Thoracic aorta (tissue), 2 donors: ENCODE measurements around the gene ORC4. TPM values are rescaled to one million over a fixed set of nuclear protein-coding genes. Genes with fewer than 3 reads are reported as not detected.

Source experiments
- ATAC-seq: fragments of 150-250 bp; one replicate; pipeline ENCODE4 v1.8.0; 2017; ENCODE audit warnings: low read depth; ENCODE audit not compliant: insufficient number of reproducible peaks, low FRiP score
- DNase-seq: peaks from one replicate; pipeline ENCODE4 v3.0.0-alpha.2; 2020; ENCODE audit warnings: low spot score
- H3K27ac ChIP-seq, 2 donors: fragments of 200-600 bp; sonication (generic); 1 replicate in 1 of 2; 2 replicates in 1 of 2; pipeline ENCODE4 v1.5.1; 2016; ENCODE audit warnings: mild to moderate bottlenecking in 2 of 2, moderate library complexity in 2 of 2
- H3K27me3 ChIP-seq: fragments of 200-600 bp; sonication (generic); replicated peaks from 2 replicates; pipeline ENCODE4 v1.6.0; 2016; ENCODE audit warnings: mild to moderate bottlenecking; ENCODE audit not compliant: insufficient read depth
- H3K36me3 ChIP-seq: fragments of 200-600 bp; sonication (generic); one replicate; pipeline ENCODE4 v1.5.1; 2016
- H3K4me1 ChIP-seq, 2 donors: fragments of 200-600 bp; sonication (generic); 1 replicate in 1 of 2; 2 replicates in 1 of 2; pipeline versions ENCODE4 v1.5.1 to v1.6.0; 2016; ENCODE audit warnings: low read depth in 2 of 2, mild to moderate bottlenecking in 1 of 2; ENCODE audit not compliant: control insufficient read depth in 1 of 2
- H3K4me3 ChIP-seq: fragments of 200-600 bp; sonication (generic); 2 replicates; pipeline ENCODE4 v1.5.1; 2016; ENCODE audit warnings: mild to moderate bottlenecking
- H3K9me3 ChIP-seq: fragments of 200-600 bp; sonication (generic); 2 replicates; pipeline ENCODE4 v1.5.1; 2016
- CTCF ChIP-seq: fragments of 200-600 bp; sonication (generic); IDR thresholded peaks from one replicate; pipeline ENCODE4 v1.5.1; 2019; ENCODE audit warnings: antibody characterized with exemption
- total RNA-seq, 2 donors: library from RNA; depleted of rRNA; stranded (reverse); fragments of >200 nt; gene quantifications; one replicate each; pipeline versions ENCODE4 v1.1.0 to v1.2.3, GENCODE V29; 2016

Gene ORC4
- total RNA-seq, 2 donors from 2014 or later = 12.2 to 57.9 TPM

- no peaks in the 10 kb centered on the region for H3K36me3 ChIP-seq
- ATAC-seq (no peak), DNase-seq (no peak)
- H3K4me3 ChIP-seq = no peak overlapping the region
- H3K27me3 ChIP-seq = no peaks in the 10 kb centered on the region
- no peak for TF ChIP-seq CTCF
- H3K27ac ChIP-seq = no peak overlapping the region
- no peaks in the 10 kb centered on the region for H3K9me3 ChIP-seq
- no peaks in the 10 kb centered on the region for H3K4me1 ChIP-seq
Observed at GRCh38 chr2:148042219-148042618, 21.7 kb upstream of the ORC4 start.

DNA sequence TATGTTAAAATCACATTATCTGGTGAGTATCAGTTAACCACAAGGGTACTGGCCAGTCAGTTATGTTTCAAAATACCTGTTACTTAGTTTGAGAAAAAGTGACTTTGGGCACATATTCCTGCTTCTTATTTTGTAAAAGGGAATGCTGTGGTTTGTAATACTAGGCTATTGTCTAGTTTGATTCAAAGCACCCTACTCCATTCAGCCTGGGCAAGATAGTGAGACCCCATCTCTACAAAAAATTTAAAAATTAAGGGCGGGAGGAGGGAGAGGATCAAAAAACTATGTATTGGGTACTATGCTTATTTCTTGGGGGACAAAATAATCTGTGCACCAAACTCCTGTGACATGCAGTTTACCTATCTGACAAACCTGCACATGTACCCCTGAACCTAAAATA lies 19.2 kb upstream of the ORC4 start:
- H3K27me3 ChIP-seq = no peaks in the 10 kb centered on the region
- DNase-seq (no peak), ATAC-seq (no peak)
- H3K36me3 ChIP-seq = no peaks in the 10 kb centered on the region
- no peak overlapping the region for H3K4me3 ChIP-seq
- no peak for TF ChIP-seq CTCF
- no peak overlapping the region for H3K27ac ChIP-seq
- H3K4me1 ChIP-seq = no peaks in the 10 kb centered on the region
- H3K9me3 ChIP-seq = no peaks in the 10 kb centered on the region

GRCh38 chr2:148032215-148032614 lies 11.7 kb upstream of the ORC4 start:
- H3K4me1 ChIP-seq = no peaks in the 10 kb centered on the region
- H3K4me3 ChIP-seq = no peak overlapping the region
- no peaks in the 10 kb centered on the region for H3K27me3 ChIP-seq
- H3K9me3 ChIP-seq = no peaks in the 10 kb centered on the region
- H3K27ac ChIP-seq = no peak overlapping the region
- TF ChIP-seq CTCF = no peak
- H3K36me3 ChIP-seq = no peaks in the 10 kb centered on the region
- DNase-seq (no peak), ATAC-seq (no peak)

DNA sequence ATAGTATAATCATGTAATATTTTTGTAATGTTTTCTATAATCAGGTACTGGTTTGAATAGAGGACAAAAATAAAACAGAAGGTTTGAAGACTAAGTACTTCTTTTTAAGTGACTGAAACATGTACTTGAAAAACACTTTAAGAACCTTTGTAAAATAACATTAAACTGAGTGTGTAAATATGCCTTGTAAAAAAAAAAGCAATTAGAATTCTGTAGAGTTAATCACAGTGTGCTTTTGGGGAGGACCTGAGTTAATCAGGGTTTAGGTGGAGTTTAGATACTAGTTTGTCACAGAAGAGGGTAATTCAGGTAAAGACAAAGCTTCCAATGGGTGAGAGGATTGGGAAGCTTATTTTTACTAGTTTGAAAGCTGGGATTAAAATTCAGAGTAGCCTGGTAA lies 10.6 kb upstream of the ORC4 start:
- no peaks in the 10 kb centered on the region for H3K27me3 ChIP-seq
- no peaks in the 10 kb centered on the region for H3K9me3 ChIP-seq
- ATAC-seq = no peak
- no peak for DNase-seq
- no peak overlapping the region for H3K27ac ChIP-seq
- H3K36me3 ChIP-seq = no peaks in the 10 kb centered on the region
- no peaks in the 10 kb centered on the region for H3K4me1 ChIP-seq
- H3K4me3 ChIP-seq = no peak overlapping the region
- TF ChIP-seq CTCF = no peak

DNA sequence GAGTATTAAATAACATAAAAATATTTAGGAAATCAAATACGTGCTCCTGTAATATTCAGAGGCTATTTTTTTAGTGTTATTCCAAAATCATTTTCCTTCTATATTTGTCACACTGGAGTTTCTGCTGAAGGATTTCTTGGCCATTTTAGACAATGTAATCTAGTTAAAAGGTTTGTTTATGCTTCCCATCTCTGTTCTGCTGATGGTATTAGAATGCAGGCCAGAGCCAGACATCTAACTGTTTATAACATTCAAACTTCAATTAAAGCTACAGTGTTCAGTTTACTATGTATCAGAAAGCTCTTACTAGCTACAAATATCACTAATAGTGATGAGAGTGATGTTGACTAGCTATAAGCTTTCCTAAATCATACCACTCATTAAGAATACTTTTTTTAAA lies 8.2 kb upstream of the ORC4 start:
- ATAC-seq (no peak), DNase-seq (no peak)
- H3K9me3 ChIP-seq = no peaks in the 10 kb centered on the region
- H3K36me3 ChIP-seq = no peaks in the 10 kb centered on the region
- no peak overlapping the region for H3K4me3 ChIP-seq
- TF ChIP-seq CTCF = no peak
- no peak overlapping the region for H3K27ac ChIP-seq
- peaks cover 1 to 3% of the 10 kb centered on the region in 2 donors for H3K4me1 ChIP-seq
- no peaks in the 10 kb centered on the region for H3K27me3 ChIP-seq
